GM12878 (cell line): ENCODE measurements around the gene DNMBP.
A peak's percentile ranks its signal among the peaks of the same experiment; 100 is the strongest.

Experiments
- ATF7 ChIP-seq: fragments of 450-650 bp; IDR thresholded peaks from 2 replicates; pipeline ENCODE4 v1.6.1; 2016; ENCODE audit warnings: low read depth, mild to moderate bottlenecking
- FOS ChIP-seq: IDR thresholded peaks from 3 replicates; pipeline ENCODE4 v1.6.1; 2011; ENCODE audit warnings: borderline replicate concordance; ENCODE audit not compliant: insufficient read length; ENCODE audit errors: extremely low read depth

GRCh38 chr10:100014071-100014762 lies 4.5 kb upstream of the DNMBP start:
- TF ChIP-seq ATF7 (peak; percentile 60; the same call in 1 of the 2 replicates), FOS (no peak)
